Esophagus muscularis mucosa (tissue), 3 donors: Measurements from ENCODE around the gene ZNF524.

Experiments
- POLR2A ChIP-seq: fragments of 450-650 bp; IDR thresholded peaks from one replicate; pipeline ENCODE4 v1.6.1; 2017; ENCODE audit warnings: antibody characterized with exemption, moderate library complexity, mild to moderate bottlenecking, low read depth
- TF ChIP-seq, protein P1 (sequence below), 3 experiments: fragments of 200-600 bp in 2 of 3; fragments of 450-650 bp in 1 of 3; sonication (generic) in 2 of 3; IDR thresholded peaks; one replicate each; pipeline ENCODE4 v1.5.1; 2017 to 2019; ENCODE audit warnings: antibody characterized with exemption in 3 of 3, mild to moderate bottlenecking in 2 of 3, moderate library complexity in 1 of 3

DNA sequence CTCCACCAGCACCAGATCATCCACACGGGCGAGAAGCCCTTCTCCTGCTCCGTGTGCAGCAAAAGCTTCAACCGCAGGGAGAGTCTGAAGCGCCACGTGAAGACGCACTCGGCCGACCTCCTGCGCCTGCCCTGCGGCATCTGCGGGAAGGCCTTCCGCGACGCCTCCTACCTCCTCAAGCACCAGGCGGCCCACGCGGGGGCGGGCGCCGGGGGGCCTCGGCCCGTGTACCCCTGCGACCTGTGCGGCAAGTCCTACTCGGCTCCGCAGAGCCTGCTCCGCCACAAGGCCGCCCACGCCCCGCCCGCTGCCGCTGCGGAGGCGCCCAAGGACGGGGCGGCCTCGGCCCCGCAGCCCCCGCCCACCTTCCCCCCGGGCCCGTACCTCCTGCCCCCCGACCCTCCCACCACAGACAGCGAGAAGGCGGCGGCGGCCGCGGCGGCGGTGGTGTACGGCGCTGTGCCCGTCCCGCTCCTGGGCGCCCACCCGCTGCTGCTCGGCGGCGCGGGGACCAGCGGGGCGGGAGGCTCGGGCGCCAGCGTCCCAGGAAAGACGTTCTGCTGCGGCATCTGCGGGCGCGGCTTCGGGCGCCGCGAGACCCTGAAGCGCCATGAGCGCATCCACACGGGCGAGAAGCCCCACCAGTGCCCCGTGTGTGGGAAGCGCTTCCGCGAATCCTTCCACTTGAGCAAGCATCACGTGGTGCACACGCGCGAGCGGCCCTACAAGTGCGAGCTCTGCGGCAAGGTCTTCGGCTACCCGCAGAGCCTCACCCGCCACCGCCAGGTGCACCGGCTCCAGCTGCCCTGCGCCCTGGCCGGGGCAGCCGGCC, 14.8 kb downstream of the ZNF524 start:
- TF ChIP-seq, protein P1, sequence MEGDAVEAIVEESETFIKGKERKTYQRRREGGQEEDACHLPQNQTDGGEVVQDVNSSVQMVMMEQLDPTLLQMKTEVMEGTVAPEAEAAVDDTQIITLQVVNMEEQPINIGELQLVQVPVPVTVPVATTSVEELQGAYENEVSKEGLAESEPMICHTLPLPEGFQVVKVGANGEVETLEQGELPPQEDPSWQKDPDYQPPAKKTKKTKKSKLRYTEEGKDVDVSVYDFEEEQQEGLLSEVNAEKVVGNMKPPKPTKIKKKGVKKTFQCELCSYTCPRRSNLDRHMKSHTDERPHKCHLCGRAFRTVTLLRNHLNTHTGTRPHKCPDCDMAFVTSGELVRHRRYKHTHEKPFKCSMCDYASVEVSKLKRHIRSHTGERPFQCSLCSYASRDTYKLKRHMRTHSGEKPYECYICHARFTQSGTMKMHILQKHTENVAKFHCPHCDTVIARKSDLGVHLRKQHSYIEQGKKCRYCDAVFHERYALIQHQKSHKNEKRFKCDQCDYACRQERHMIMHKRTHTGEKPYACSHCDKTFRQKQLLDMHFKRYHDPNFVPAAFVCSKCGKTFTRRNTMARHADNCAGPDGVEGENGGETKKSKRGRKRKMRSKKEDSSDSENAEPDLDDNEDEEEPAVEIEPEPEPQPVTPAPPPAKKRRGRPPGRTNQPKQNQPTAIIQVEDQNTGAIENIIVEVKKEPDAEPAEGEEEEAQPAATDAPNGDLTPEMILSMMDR (IDR thresholded peaks at IDR 0.05) = no peak
- no peak for TF ChIP-seq POLR2A
